GM12874 (cell line): Measurements from ENCODE around the gene ZFAND3.

Source experiments
- CTCF ChIP-seq: IDR thresholded peaks from 2 replicates; pipeline ENCODE4 v1.5.1; 2011; ENCODE audit warnings: low read depth, mild to moderate bottlenecking, control low read depth, low read length, moderate library complexity; ENCODE audit not compliant: insufficient read depth

ZFAND3 gene

DNA sequence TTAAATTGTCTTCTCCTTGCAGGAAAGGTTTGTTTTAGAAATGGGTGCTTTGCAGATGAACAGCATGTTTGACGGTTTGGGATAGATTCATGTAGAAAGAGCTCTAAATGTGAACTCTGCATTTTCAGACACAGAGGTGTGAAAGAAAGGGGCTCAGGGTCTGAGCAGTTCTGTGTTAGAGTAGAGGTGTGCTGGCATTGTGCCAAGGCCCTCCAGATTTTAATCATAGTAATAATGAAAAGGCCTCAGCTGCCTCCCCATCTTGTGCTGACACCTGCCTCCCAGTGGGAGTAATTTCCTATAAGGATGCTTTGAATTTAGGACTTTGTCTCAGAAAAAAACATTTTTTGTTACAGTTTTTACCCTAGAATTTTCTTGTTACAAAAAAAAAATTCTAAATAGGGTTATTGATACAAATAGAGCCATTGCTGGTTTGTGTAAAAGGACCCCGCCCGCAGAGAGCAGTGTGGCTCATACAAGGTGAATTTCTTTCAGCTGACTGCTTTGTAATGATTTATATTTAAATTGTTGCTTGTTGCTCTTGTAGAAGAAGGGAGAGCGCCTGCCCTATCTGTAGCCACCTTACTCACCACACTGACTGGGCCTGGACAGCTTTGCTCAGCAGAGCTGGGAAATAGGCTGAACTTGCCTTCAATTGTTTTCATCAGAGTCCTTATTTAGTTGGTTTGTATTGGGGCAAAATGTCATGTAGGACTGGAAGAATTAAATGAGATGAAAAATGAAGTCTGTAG lies 294.5 kb downstream of the ZFAND3 start:
- no peak for TF ChIP-seq CTCF

GRCh38 chr6:38114976-38115625 lies 295.6 kb downstream of the ZFAND3 start:
- no peak for TF ChIP-seq CTCF

DNA sequence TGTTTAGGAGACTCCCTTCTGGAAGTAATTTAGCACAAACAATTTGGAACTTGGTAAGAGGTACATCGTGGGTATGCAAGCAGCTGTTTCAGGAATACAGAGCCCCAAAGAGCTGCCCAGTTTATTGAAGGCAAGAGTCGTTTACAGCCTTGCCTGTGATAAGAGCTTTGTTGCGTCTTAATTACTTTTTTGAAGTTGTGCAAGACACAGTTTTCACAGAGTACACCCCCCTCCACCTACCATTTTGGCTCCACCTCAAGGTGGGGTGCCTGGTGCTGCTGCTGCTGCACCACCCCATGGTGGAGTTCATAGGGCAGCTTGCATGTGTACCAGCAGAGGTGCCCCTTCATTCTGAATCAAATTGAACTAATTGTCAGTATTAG lies 296.1 kb downstream of the ZFAND3 start:
- TF ChIP-seq CTCF = no peak

- no peak for TF ChIP-seq CTCF
Observed at GRCh38 chr6:38116248-38116647, 296.7 kb downstream of the ZFAND3 start.

DNA sequence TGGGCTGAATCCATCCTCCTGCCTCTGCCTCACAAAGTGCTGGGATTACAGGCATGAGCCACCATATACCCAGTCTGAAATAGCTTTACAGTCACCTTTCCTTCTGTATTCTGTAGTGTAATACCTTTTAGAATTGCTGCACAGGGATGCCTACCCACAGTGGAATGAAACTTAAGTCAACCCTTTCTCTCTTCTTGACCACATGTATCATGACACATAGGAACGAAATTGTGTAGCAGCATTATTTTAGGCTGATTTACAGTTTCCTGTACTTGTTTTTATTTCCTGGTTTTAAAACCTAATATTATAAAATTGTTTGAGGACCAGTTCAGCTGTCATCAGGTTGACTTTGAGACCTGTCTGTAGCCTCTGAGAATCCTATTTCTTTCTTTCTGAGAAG lies 297.8 kb downstream of the ZFAND3 start:
- no peak for TF ChIP-seq CTCF

GRCh38 chr6:38118791-38119365 lies 299.4 kb downstream of the ZFAND3 start:
- no peak for TF ChIP-seq CTCF

- TF ChIP-seq CTCF = no peak
Observed at GRCh38 chr6:38119516-38119915, 300.0 kb downstream of the ZFAND3 start.
